OCI-LY7 (cell line): ENCODE measurements around the gene KAT6B. TPM values are rescaled to one million over a fixed set of nuclear protein-coding genes. Genes with fewer than 3 reads are reported as not detected.

Experiments
- BruUV-seq: library from RNA; stranded (reverse); fragments of 400-500 nt; replicated peaks from 2 replicates; lab custom pipeline; 2021; lab: Mats Ljungman, UMichigan
- CTCF ChIA-PET: fragments of 300-600 bp; sonication (Branson Sonifier 250); formaldehyde crosslinking; loops from one replicate; lab custom pipeline; 2022; ENCODE audit warnings: antibody characterized with exemption; ENCODE audit not compliant: unreplicated experiment; lab: Charles Lee
- POLR2A ChIA-PET: fragments of 300-600 bp; sonication (Branson Sonifier 250); formaldehyde crosslinking; loops from one replicate; lab custom pipeline; 2022; ENCODE audit warnings: antibody characterized with exemption; lab: Charles Lee
- DNase-seq: peaks from one replicate; pipeline ENCODE4 v3.0.0-alpha.2; 2015; ENCODE audit warnings: low spot score
- H2AFZ ChIP-seq: fragments of 200-600 bp; sonication (generic), shearing (Covaris generic); 2 replicates; pipeline ENCODE4 v1.6.1; 2014; ENCODE audit warnings: mild to moderate bottlenecking, antibody characterized with exemption, low read length, moderate library complexity
- H3K27ac ChIP-seq: fragments of 200-600 bp; sonication (generic); 2 replicates; pipeline ENCODE4 v1.5.1; 2014; ENCODE audit warnings: mixed run types, low read depth, mild to moderate bottlenecking, moderate library complexity, low read length, inconsistent platforms; ENCODE audit not compliant: poor library complexity, severe bottlenecking
- H3K36me3 ChIP-seq: fragments of 200-600 bp; sonication (generic); 2 replicates; pipeline ENCODE4 v1.6.1; 2014; ENCODE audit warnings: mild to moderate bottlenecking, antibody characterized with exemption, low read length, moderate library complexity, mixed read lengths; ENCODE audit not compliant: insufficient read depth
- H3K4me1 ChIP-seq: fragments of 200-600 bp; sonication (generic); 2 replicates; pipeline ENCODE4 v1.5.1; 2014; ENCODE audit warnings: mild to moderate bottlenecking, low read length; ENCODE audit not compliant: insufficient read depth, poor library complexity, severe bottlenecking
- H3K4me2 ChIP-seq: fragments of 200-600 bp; sonication (generic); 2 replicates; pipeline ENCODE4 v1.6.1; 2014; ENCODE audit warnings: mild to moderate bottlenecking, low read length
- H3K4me3 ChIP-seq: fragments of 200-600 bp; sonication (generic); 2 replicates; pipeline ENCODE4 v1.5.1; 2014; ENCODE audit warnings: mild to moderate bottlenecking, low read depth, low read length; ENCODE audit not compliant: poor library complexity, severe bottlenecking
- H3K79me2 ChIP-seq: fragments of 200-600 bp; sonication (generic); 2 replicates; pipeline ENCODE4 v1.6.1; 2016; ENCODE audit warnings: low read depth, mild to moderate bottlenecking, low read length, moderate library complexity, mixed read lengths; ENCODE audit not compliant: insufficient read depth
- H3K9me2 ChIP-seq: fragments of 200-600 bp; sonication (generic); 2 replicates; pipeline ENCODE4 v1.6.1; 2016; ENCODE audit warnings: mild to moderate bottlenecking, low read length, mixed read lengths; ENCODE audit not compliant: insufficient read depth
- H3K9me3 ChIP-seq: fragments of 200-600 bp; sonication (generic); 2 replicates; pipeline ENCODE4 v1.6.1; 2014; ENCODE audit warnings: mild to moderate bottlenecking, mixed run types, low read length, mixed read lengths
- H4K20me1 ChIP-seq: fragments of 200-600 bp; sonication (generic); 2 replicates; pipeline ENCODE4 v1.6.1; 2014; ENCODE audit warnings: mild to moderate bottlenecking, antibody characterized with exemption, low read length, moderate library complexity, mixed read lengths; ENCODE audit not compliant: insufficient read depth
- EZH2phosphoT487 ChIP-seq: fragments of 200-600 bp; sonication (generic); IDR thresholded peaks from 2 replicates; pipeline ENCODE4 v1.6.1; 2018; ENCODE audit warnings: low read depth, borderline replicate concordance, mild to moderate bottlenecking, mixed run types, antibody characterized with exemption, low read length, moderate library complexity, mixed read lengths
- intact Hi-C: fragments of 100-400 bp; cut with micrococcal nuclease; formaldehyde crosslinking; loops from one replicate; pipeline ENCODE4 v1.10.0; 2022; ENCODE audit not compliant: unreplicated experiment
- total RNA-seq, 2 experiments: library from RNA; depleted of rRNA in 1 of 2; stranded (reverse); fragments of >200 nt in 1 of 2; shearing (Covaris generic) in 1 of 2; gene quantifications; 2 replicates each; pipeline ENCODE4 v1.2.3, GENCODE V29; 2014 to 2022
- TF ChIP-seq, protein P1 (sequence below): fragments of 200-600 bp; sonication (generic); conservative IDR thresholded peaks from 2 replicates; pipeline ENCODE4 v1.5.1; 2014; ENCODE audit warnings: mild to moderate bottlenecking, antibody characterized with exemption, low read length, moderate library complexity, mixed read lengths

KAT6B gene
- total RNA-seq, 2 experiments from 2014 or later, result 20.8 to 40.8 TPM

DNA sequence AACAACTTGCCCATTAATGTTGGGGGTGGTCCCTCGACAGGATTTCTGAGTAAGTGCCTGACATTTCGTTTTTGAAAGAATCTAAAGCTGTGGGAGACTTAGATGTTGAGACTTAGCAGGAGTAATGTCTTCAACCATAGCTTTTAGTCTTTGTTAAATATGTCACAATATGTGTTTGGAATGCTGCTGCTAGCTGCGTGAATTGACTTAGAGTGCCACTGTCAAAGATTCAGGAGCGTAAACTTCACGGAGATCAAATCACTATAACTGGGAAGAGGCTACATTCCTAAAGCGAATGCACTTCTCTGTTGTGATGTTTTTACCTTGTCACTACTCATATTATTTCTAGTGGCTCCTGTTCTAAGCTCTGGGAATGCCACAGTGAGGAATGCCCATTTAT, 193.8 kb downstream of the KAT6B start:
- Histone ChIP-seq H3K27ac (no peak overlapping the region), H3K36me3 (peaks cover 34% of the 10 kb centered on the region; the same call in 1 of the 2 replicates), H3K4me1 (no peaks in the 10 kb centered on the region), H3K4me3 (no peak overlapping the region), H3K9me2 (no peaks in the 10 kb centered on the region), H3K79me2 (no peaks in the 10 kb centered on the region), H3K4me2 (no peak overlapping the region), H3K9me3 (no peaks in the 10 kb centered on the region), H4K20me1 (no peaks in the 10 kb centered on the region), H2AFZ (no peak overlapping the region)
- CTCF ChIA-PET, result no interaction called here
- BruUV-seq, result no TSS peak
- intact Hi-C loops, result loop anchor here (5.0 kb wide), 1 partner anchor 778 kb away; no protein-coding TSS in a partner anchor
- TF ChIP-seq, protein P1, sequence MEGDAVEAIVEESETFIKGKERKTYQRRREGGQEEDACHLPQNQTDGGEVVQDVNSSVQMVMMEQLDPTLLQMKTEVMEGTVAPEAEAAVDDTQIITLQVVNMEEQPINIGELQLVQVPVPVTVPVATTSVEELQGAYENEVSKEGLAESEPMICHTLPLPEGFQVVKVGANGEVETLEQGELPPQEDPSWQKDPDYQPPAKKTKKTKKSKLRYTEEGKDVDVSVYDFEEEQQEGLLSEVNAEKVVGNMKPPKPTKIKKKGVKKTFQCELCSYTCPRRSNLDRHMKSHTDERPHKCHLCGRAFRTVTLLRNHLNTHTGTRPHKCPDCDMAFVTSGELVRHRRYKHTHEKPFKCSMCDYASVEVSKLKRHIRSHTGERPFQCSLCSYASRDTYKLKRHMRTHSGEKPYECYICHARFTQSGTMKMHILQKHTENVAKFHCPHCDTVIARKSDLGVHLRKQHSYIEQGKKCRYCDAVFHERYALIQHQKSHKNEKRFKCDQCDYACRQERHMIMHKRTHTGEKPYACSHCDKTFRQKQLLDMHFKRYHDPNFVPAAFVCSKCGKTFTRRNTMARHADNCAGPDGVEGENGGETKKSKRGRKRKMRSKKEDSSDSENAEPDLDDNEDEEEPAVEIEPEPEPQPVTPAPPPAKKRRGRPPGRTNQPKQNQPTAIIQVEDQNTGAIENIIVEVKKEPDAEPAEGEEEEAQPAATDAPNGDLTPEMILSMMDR, result no peak
- no peak for TF ChIP-seq EZH2phosphoT487
- POLR2A ChIA-PET, result interaction anchor here (0.6 to 1.2 kb wide), 9 partner anchors 16 to 644 kb away, joined by 3 to 6 read pairs (median 3); no protein-coding TSS in a partner anchor
- no peak for DNase-seq

DNA sequence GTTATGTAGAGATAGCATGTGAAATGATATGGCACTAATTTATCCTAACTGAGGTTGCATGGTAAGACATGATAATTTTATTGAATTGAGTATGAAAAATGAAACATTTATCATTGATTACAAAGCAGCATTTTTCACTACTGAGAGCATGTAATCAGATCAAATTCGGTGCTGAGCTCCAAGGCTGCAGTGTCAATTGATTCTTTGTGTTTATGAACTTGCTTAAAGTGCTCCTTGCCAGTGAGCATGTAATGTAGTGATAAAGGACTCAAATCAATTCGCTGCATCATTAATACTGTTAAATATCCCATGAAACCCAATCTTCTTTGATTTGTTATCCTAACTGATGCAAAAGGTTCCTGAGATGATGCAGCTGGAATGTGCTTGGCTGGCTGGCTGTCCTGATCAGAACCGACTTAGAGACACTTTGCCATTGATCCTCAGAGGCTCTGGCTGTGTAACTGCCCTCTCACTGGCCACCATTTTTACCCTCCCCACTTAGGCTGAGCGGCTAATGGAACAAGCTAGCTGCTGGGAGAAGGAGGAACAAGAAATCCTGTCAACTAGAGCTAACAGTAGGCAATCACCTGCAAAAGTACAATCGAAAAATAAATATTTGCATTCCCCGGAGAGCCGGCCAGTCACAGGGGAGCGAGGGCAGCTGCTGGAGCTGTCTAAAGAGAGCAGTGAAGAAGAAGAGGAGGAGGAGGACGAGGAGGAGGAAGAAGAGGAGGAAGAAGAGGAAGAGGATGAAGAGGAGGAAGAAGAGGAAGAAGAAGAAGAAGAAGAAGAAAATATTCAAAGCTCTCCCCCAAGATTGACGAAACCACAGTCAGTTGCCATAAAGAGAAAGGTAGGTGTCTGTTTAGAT, 195.2 kb downstream of the KAT6B start:
- Histone ChIP-seq H3K36me3 (peaks cover 41% of the 10 kb centered on the region; the same call in 1 of the 2 replicates), H4K20me1 (no peaks in the 10 kb centered on the region), H3K9me2 (no peaks in the 10 kb centered on the region), H3K9me3 (no peaks in the 10 kb centered on the region), H3K27ac (no peak overlapping the region), H3K79me2 (no peaks in the 10 kb centered on the region), H3K4me1 (no peaks in the 10 kb centered on the region), H3K4me3 (no peak overlapping the region), H2AFZ (no peak overlapping the region), H3K4me2 (no peak overlapping the region)
- TF ChIP-seq, protein P1, result no peak
- TF ChIP-seq EZH2phosphoT487, result no peak
- POLR2A ChIA-PET, result interaction anchor here (0.6 to 0.9 kb wide), 3 partner anchors 199 to 432 kb away, joined by 3 read pairs; no protein-coding TSS in a partner anchor
- intact Hi-C loops, result loop anchor here (1.0 to 5.0 kb wide), 3 partner anchors 601 to 779 kb away; no protein-coding TSS in a partner anchor
- DNase-seq, result no peak
- CTCF ChIA-PET, result no interaction called here
- BruUV-seq, result no TSS peak
